Measurements from ENCODE around the gene JAG2.

The JAG2 gene

GRCh38 chr14:105140581-105140980 lies 28.0 kb downstream of the JAG2 start:
- no peak for DNase-seq (ENCODE audit: low spot score)
- TF ChIP-seq CTCF (IDR thresholded peaks at IDR 0.05; ENCODE audit: extremely low read depth, missing control alignments): no peak

GRCh38 chr14:105139831-105140239 lies 28.7 kb downstream of the JAG2 start:
- no peak for TF ChIP-seq CTCF (IDR thresholded peaks at IDR 0.05; ENCODE audit: extremely low read depth, missing control alignments)
- DNase-seq (ENCODE audit: low spot score): no peak

- no peak for TF ChIP-seq CTCF (IDR thresholded peaks at IDR 0.05; ENCODE audit: extremely low read depth, missing control alignments)
- DNase-seq (ENCODE audit: low spot score): no peak
These were observed 29.3 kb downstream of the JAG2 start for GRCh38 chr14:105139212-105139825.

GRCh38 chr14:105138551-105139111 lies 29.9 kb downstream of the JAG2 start:
- no peak for DNase-seq (ENCODE audit: low spot score)
- no peak for TF ChIP-seq CTCF (IDR thresholded peaks at IDR 0.05; ENCODE audit: extremely low read depth, missing control alignments)

GRCh38 chr14:105138021-105138541 lies 30.5 kb downstream of the JAG2 start:
- no peak for DNase-seq (ENCODE audit: low spot score)
- TF ChIP-seq CTCF (IDR thresholded peaks at IDR 0.05; ENCODE audit: extremely low read depth, missing control alignments): no peak

- no peak for DNase-seq (ENCODE audit: low spot score)
- no peak for TF ChIP-seq CTCF (IDR thresholded peaks at IDR 0.05; ENCODE audit: extremely low read depth, missing control alignments)
These were observed 31.0 kb downstream of the JAG2 start for GRCh38 chr14:105137481-105138020.
